ENCODE measurements around the gene ATP8B2. TPM values are rescaled to one million over a fixed set of nuclear protein-coding genes. Genes with fewer than 3 reads are reported as not detected.

ATP8B2 gene
- total RNA-seq, 1 donor from 2014 or later: 44.2 TPM

DNA sequence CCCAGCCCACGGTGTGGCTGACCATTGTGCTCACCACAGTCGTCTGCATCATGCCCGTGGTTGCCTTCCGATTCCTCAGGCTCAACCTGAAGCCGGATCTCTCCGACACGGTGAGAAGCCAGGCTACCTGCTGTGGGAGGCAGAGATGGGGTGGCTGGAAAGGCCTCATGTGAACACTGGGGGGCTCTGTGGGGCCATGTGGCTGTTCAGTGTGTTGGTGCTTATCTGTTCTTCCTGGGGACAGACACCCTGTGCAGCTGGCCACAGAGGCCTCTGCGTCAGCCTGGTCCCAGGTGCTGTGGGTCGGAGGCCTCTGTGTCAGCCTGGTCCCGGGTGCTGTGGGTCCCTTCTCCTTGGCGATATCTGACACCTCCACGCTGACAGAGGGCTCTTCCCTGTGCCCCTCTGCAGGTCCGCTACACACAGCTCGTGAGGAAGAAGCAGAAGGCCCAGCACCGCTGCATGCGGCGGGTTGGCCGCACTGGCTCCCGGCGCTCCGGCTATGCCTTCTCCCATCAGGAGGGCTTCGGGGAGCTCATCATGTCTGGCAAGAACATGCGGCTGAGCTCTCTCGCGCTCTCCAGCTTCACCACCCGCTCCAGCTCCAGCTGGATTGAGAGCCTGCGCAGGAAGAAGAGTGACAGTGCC is 23.2 kb downstream of the ATP8B2 start:
- peaks cover 19% of the 10 kb centered on the region for H3K36me3 Mint-ChIP-seq (ENCODE audit: low read depth)
- peaks cover 13% of the 10 kb centered on the region for H3K4me1 Mint-ChIP-seq
- DNase-seq (ENCODE audit: low read depth, low spot score): no peak

DNA sequence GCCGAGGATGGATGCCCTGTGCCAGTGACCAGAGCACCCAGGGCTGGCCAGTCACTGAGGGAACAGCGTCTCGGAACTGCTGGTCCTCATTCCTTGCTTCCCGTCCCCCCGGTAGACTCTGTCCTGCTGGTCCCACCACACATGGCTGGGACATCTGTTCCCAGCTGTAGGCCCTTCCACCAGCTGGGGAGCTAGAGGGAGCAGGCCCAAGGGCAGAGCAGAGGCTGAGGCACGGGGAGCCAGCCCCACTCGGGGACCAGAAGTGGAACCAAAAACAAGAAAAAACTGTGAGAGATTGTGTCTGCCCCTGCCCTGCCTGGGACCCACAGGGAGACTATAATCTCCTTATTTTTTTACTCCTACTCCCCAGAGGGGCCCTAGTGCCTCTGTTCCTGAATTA is 23.8 kb downstream of the ATP8B2 start:
- Mint-ChIP-seq H3K4me1 (peaks cover 19% of the 10 kb centered on the region), H3K27ac (ENCODE audit: unreplicated experiment) (no peak overlapping the region)
- TF ChIP-seq, protein P1, sequence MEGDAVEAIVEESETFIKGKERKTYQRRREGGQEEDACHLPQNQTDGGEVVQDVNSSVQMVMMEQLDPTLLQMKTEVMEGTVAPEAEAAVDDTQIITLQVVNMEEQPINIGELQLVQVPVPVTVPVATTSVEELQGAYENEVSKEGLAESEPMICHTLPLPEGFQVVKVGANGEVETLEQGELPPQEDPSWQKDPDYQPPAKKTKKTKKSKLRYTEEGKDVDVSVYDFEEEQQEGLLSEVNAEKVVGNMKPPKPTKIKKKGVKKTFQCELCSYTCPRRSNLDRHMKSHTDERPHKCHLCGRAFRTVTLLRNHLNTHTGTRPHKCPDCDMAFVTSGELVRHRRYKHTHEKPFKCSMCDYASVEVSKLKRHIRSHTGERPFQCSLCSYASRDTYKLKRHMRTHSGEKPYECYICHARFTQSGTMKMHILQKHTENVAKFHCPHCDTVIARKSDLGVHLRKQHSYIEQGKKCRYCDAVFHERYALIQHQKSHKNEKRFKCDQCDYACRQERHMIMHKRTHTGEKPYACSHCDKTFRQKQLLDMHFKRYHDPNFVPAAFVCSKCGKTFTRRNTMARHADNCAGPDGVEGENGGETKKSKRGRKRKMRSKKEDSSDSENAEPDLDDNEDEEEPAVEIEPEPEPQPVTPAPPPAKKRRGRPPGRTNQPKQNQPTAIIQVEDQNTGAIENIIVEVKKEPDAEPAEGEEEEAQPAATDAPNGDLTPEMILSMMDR (conservative IDR thresholded peaks at IDR 0.05): no peak

More for the DNA sequence above, 23.2 kb downstream of the ATP8B2 start:
- Mint-ChIP-seq H3K27me3 (ENCODE audit: low read depth) (peaks cover 10% of the 10 kb centered on the region), H3K9me3 (no peaks in the 10 kb centered on the region), H3K27ac (ENCODE audit: unreplicated experiment) (no peak overlapping the region), H3K4me3 (no peak overlapping the region)
- TF ChIP-seq, protein P1 (conservative IDR thresholded peaks at IDR 0.05): no peak

DNA sequence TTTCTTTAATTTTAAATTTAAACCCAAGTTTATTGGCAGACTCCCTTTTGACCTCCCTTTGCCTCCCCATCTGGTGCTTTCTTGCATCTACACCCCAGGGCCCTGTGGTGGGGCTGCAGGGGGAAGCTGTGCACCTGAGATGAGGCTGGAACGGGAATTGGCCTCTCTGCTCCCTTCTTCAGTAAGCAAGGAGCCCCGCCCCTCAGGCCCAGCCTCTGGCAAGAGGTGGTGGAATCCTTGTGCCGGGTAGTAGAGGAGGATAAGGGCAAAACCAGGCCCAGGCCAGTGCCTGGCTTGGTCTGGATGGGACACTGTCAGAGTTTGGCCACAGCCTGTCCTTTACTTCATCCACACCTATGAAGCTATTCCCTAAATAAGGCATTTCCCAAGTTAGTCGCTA is 25.1 kb downstream of the ATP8B2 start:
- Mint-ChIP-seq H3K36me3 (ENCODE audit: low read depth) (peaks cover 8% of the 10 kb centered on the region), H3K27me3 (ENCODE audit: low read depth) (peaks cover 14% of the 10 kb centered on the region), H3K27ac (ENCODE audit: unreplicated experiment) (no peak overlapping the region), H3K4me1 (peaks cover 24% of the 10 kb centered on the region), H3K4me3 (no peak overlapping the region), H3K9me3 (no peaks in the 10 kb centered on the region)
- TF ChIP-seq, protein P1 (conservative IDR thresholded peaks at IDR 0.05): no peak
- no peak for DNase-seq (ENCODE audit: low read depth, low spot score)

More for the DNA sequence above, 23.8 kb downstream of the ATP8B2 start:
- H3K36me3 Mint-ChIP-seq (ENCODE audit: low read depth): peaks cover 16% of the 10 kb centered on the region
- no peak for DNase-seq (ENCODE audit: low read depth, low spot score)
- H3K27me3 Mint-ChIP-seq (ENCODE audit: low read depth): peaks cover 14% of the 10 kb centered on the region
- H3K4me3 Mint-ChIP-seq: no peak overlapping the region
- no peaks in the 10 kb centered on the region for H3K9me3 Mint-ChIP-seq

DNA sequence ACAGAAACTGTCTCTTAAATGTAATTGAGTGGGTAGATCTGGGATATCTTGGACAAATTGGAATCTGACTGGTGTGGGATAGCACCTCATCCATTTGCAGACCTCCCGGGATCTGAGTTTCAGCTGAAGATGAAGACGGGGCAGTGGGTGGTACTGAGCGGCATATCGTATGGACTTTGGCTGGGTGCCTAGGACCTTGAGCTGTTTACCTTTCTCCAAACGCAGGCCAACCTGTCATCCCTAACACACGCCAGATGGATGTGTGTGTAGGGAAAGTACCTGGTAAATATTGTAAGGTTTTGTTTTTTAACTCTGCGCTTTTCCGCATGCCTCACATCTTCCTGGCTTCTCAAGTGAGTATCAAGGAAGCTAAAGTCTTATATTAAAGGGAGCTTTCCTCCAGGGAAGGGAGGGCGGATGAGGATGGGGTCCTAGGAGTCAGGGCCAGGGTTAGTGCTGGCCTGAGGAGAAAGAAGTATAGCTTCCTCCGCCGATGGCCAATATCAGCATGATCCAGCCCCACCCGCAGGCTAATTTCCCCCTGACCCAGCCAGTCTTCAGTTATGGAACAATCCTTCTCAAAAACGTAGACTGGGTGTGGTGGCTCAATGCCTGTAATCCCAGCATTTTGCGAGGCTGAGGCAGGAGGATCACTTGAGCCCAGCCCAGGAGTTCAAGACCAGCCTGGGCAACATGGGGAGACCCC is 26.2 kb downstream of the ATP8B2 start:
- no peak overlapping the region for H3K4me3 Mint-ChIP-seq
- DNase-seq (ENCODE audit: low read depth, low spot score): no peak
- H3K27ac Mint-ChIP-seq (ENCODE audit: unreplicated experiment): no peak overlapping the region
- H3K36me3 Mint-ChIP-seq (ENCODE audit: low read depth): peaks cover 5% of the 10 kb centered on the region
- peaks cover 24% of the 10 kb centered on the region for H3K4me1 Mint-ChIP-seq
- H3K27me3 Mint-ChIP-seq (ENCODE audit: low read depth): peaks cover 14% of the 10 kb centered on the region
- TF ChIP-seq, protein P1 (conservative IDR thresholded peaks at IDR 0.05): no peak
- no peaks in the 10 kb centered on the region for H3K9me3 Mint-ChIP-seq

DNA sequence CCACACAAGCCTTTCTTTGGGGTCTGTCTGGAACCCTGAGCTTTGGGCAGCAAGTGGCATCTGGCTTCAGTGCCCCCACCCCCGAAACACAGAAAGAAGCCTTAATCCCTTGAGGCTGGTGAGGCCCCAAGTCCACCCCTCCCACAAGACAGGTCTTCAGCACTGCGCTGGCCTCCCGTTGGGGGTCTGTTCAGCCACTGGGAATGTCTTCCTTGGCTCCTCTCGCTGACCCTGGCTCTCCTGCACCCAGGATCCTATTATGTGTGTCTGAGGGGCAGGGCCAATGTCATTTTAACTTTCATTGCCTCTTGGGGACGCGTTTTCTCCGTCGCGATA is 26.9 kb downstream of the ATP8B2 start:
- Mint-ChIP-seq H3K27me3 (ENCODE audit: low read depth) (peaks cover 14% of the 10 kb centered on the region), H3K4me1 (peaks cover 24% of the 10 kb centered on the region), H3K27ac (ENCODE audit: unreplicated experiment) (no peak overlapping the region), H3K9me3 (no peaks in the 10 kb centered on the region), H3K36me3 (ENCODE audit: low read depth) (peaks cover 5% of the 10 kb centered on the region), H3K4me3 (peak overlapping the region; percentile 83)
- no peak for DNase-seq (ENCODE audit: low read depth, low spot score)
- TF ChIP-seq, protein P1 (conservative IDR thresholded peaks at IDR 0.05): no peak

All from neural crest cell (in vitro differentiated cells).